Sciatic nerve (tissue), 2 donors: ENCODE results near the gene MXRA5. TPM values are rescaled to one million over a fixed set of nuclear protein-coding genes. Genes with fewer than 3 reads are reported as not detected.
"Not testable (repeated sequence)": the region's sequence is repeated elsewhere in the genome, so short reads cannot be mapped to it uniquely, and the experiment has no call there.

Experiments
- ATAC-seq: fragments of 200-7000 bp; cut with Tn5 transposase; one replicate; pipeline ENCODE4 v1.9.1; 2020; ENCODE audit warnings: mild to moderate bottlenecking, moderate library complexity
- DNase-seq: peaks from one replicate; pipeline ENCODE4 v3.0.0-alpha.2; 2020; ENCODE audit warnings: low spot score
- intact Hi-C: fragments of 100-400 bp; cut with DNase I; formaldehyde crosslinking; loops from one replicate; pipeline ENCODE4 v1.14.2; 2022
- total RNA-seq: library from RNA; stranded (reverse); fragmentation: NEBNext Ultra II Directional; extraction: Animal tissue kit (Norgen Biotek cat#: 25700); gene quantifications from one replicate; pipeline ENCODE4 v1.2.1, GENCODE V29; 2021
- donor health status: DM: no; HTN: no; CAD: no.
- donor health status: DM: no; HTN: no; CAD: no.

The MXRA5 gene
- total RNA-seq, result 2.5 TPM

- intact Hi-C loops, result no loop called here
- ATAC-seq, result peak; percentile 41
- no peak for DNase-seq
These were observed at the start of gene MXRA5 for GRCh38 chrX:3346501-3347259. Gene MXRA5 (minus strand): TSS chrX:3346652. CDS start chrX:3343833, 2,819 bp downstream.

DNA sequence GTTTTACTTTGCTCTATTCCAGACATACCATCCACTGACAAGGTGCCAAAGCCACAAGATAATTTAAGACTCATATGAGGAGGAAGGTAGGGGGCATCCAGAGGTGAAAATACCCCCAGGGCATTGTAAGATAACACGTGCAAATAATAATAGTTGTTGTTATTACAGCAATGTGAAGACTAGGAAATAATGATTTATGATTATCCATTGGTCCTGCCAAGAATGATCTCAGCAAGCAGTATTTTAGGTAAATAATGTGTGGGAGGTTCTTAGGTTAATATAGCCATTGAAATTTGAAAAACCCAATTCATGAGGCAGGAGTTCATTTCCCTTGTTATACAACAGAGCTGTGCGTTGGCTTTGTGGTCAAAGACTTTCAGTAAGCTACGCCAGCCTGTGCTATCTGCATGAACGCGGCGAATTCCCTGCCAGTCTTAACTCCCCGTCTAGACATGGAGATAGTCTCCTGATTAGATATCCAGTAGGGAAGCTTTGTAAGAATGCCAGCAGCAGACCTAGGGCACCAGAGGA lies 47.2 kb upstream of the MXRA5 start:
- intact Hi-C loops, result no loop called here
- no peak for ATAC-seq

DNA sequence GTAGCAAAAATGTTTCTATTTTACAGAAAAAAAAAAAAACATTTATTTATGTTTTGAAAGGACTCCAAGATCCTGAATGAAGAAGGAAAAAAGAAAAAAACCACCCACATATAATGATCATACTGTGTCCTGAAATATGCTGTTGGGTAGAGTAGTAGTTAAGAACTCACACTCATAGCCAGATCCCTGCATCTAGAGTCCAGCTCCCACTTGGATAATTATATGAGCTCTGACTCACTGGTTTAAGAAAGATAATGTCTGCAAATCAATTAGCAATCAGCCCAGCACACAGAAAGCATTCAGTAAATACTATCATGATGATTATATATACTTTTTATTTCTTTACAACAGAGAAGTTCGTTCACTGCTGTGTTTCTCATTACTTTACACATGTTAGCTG lies 46.7 kb upstream of the MXRA5 start:
- ATAC-seq, result no peak
- no peak for DNase-seq
- intact Hi-C loops, result no loop called here

More for the DNA sequence above, 47.2 kb upstream of the MXRA5 start:
- no peak for DNase-seq

- no peak for ATAC-seq
- intact Hi-C loops, result no loop called here
- no peak for DNase-seq
These were observed 42.0 kb upstream of the MXRA5 start for GRCh38 chrX:3388457-3388856.

DNA sequence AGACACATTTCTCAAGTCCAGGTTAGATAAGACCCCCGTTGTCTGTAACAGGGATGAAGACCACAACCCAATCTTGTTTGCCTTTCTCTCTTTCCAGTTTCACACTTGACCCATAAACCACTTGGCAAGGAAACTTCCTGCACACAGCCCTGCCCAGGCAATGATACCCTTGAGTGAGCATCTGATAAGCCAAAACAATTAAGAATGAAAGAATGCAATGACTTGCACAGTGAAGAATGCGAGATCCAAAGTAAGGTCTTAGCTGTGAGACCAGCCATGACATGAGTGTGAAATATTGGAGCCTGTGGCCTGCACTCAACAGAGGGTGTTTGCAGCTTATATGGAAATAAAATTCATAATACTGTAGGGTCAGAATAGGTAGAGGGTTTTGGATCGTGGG lies 37.9 kb upstream of the MXRA5 start:
- no peak for ATAC-seq
- no peak for DNase-seq
- intact Hi-C loops, result no loop called here

DNA sequence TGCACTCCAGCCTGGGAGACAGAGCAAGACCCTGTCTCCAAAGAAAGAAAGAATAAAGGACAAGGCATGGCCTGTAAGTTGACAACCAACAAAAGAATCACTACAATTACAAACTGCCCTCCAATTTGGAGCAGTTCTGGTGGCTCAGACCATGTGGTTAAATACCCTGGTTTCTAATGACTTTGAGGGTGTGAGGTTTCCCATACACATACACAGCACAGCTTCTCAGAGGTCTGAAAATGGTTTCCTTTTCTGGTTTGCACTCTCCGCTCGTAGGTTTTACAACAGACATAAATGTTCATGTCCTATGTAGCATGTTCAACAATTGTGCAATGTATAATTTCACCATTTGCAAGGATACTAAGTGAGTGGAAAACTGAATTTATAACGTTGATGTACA lies 34.2 kb upstream of the MXRA5 start:
- intact Hi-C loops, result no loop called here
- ATAC-seq (no peak), DNase-seq (no peak)

DNA sequence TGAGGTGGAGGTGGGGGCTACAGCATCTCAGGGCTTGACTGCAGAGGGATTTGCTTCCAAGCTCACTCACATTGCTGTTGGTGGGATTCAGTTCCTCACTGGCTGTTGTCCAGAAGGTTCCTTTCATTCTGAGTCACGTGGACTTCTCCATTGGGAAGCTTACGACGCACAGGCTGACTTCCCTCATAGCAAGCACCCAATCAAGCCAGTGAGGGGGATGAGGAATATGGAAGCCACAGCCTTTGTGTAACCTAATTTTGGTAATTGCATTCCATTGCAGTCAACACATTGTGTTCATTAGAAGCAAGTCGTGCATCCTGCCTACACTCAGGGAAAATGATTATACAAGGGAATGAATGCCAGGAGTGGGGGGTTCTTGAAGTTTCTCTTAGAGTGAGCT lies 32.7 kb upstream of the MXRA5 start:
- intact Hi-C loops, result no loop called here
- DNase-seq (no peak), ATAC-seq (no peak)

DNA sequence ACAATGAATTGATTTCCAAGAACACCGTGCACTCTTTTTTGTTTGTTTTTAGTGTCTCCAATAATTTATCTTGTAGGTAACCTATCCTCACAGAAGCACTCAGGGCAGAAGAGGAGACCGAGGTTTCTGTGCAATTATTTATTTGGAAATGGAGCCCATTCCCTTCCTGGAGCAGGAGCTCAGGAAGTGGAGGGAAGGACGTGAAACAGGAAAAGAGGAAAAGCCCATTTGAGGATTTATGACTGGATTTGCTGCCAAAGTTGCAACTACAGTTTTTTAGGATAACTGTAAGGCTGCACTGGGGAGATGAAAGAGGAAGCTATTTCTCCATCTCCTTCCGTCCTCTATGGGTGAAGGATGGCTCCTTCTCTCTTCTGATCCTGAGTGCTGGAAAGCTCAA lies 31.7 kb upstream of the MXRA5 start:
- DNase-seq, result no peak
- intact Hi-C loops, result no loop called here
- ATAC-seq, result peak; percentile 41

DNA sequence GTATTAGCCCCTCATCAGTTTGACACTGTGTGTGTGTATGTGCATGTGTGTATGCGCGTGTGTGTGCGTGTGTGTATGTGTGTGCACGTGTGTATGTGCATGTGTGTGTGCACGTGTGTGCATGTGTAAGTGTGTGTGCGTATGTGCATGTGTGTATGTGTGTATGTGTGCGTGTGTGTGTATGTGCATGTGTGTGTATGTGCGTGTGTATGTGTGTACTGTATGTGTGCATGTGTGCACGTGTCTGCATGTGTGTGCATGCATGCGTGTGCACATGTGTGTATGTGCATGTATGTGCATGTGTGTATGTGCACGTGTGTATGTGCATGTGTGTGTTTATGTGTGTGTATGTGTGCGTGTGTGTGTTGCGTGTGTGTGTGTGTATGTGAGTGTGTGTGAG lies 31.1 kb upstream of the MXRA5 start:
- intact Hi-C loops, result no loop called here
- peak; percentile 24 for ATAC-seq

DNA sequence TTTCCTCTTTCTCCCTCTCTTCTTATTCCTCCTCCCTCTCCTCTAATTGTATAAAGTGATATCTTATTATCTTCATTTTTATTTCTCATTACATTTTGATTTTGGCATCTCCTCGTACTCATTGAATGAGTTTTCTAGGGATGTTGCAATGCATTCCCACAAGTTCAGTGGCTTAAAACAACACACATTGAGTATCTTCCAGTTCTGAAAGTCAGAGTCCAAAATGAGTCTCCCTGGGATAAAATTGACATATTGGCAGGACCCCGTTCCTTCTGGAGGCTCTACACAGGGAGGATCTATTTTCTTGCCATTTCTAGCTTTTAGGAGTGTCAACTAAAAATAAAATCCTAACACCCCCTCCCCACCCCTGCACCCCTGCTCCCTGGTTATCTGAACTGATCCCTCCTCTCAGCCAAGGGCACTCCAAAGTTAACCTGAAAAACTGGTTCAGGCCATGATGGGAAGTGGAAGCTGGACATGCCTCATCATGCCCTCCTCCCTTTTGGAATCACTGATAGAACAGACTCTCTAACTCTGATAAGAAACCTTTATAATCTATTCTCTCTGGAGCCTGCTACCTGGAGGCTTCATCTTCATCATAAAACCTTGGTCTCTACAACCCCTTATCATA lies 29.5 kb upstream of the MXRA5 start:
- peak; percentile 65 for ATAC-seq
- intact Hi-C loops, DNase-seq: not testable (repeated sequence)

More for the DNA sequence above, 31.1 kb upstream of the MXRA5 start:
- DNase-seq, result no peak

GRCh38 chrX:3374108-3374800 lies 27.8 kb upstream of the MXRA5 start:
- intact Hi-C loops, result no loop called here
- no peak for ATAC-seq
- DNase-seq, result no peak

GRCh38 chrX:3371163-3371562 lies 24.7 kb upstream of the MXRA5 start:
- DNase-seq (no peak), ATAC-seq (no peak)
- intact Hi-C loops, result no loop called here

DNA sequence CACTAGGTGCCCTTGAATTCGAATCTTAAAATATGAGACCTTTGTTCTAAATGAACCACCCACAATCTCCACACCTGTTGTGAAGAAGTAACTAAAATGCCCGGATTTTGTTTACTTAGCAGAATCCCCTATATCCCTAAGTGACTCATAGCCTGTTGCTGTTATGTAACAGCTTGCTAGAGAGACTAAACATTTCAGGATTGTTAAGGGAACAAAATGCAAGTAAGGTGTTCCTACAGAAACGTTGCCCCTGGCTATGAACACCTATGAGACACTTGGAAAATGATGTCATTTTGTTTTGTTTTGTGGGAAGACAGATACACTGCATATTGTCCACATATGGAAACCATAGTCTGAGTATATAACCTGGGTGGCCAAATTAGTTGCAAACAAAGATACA lies 24.2 kb upstream of the MXRA5 start:
- intact Hi-C loops, result no loop called here
- ATAC-seq, result no peak
- DNase-seq, result no peak

DNA sequence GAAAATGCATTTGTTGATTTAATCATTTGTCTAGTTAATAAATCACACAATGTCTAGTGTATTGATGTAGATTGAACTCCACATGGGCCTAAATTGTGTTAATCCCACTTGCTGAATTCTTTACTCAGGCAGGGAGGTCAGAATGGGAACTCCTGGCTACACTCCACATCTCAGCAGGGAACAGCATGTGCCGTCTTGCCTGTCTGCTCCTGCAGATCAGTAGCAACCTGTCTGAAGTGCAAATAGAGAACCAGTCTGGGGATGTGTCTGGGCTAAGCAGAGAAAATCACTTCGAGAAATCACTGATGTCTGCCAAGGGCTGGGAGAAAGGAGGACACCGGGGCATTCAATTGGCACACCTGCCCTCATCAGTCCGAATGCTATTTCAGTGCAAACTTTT lies 16.5 kb upstream of the MXRA5 start:
- intact Hi-C loops, result no loop called here
- no peak for DNase-seq
- no peak for ATAC-seq

- ATAC-seq, result no peak
- intact Hi-C loops, result no loop called here
- no peak for DNase-seq
These were observed 14.4 kb upstream of the MXRA5 start for GRCh38 chrX:3360881-3361280.

- intact Hi-C loops, DNase-seq, ATAC-seq: not testable (repeated sequence)
These were observed 6.3 kb upstream of the MXRA5 start for GRCh38 chrX:3352741-3353140.

GRCh38 chrX:3351276-3351675 lies 4.8 kb upstream of the MXRA5 start:
- intact Hi-C loops, result no loop called here
- DNase-seq, result no peak
- ATAC-seq, result peak; percentile 54

DNA sequence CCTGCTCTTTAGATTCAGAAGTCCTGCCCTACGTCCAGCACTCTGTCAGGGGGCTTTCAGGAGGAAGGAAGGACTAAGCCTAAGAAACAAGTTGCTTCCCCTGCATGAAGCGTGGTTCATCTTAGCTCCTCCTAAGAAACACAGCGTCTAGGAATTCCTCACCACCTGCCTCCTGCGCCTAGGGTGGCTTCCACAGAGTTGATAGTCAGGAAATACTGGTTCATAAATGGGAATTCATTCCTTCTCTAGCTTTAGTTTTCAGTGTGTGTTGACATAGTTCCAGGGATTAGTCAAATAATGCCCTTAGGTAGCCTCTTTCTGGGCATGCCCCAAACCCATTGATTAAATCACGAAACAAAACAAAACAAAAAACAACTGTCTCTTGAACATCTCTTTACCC lies 1.7 kb upstream of the MXRA5 start:
- intact Hi-C loops, result no loop called here

DNA sequence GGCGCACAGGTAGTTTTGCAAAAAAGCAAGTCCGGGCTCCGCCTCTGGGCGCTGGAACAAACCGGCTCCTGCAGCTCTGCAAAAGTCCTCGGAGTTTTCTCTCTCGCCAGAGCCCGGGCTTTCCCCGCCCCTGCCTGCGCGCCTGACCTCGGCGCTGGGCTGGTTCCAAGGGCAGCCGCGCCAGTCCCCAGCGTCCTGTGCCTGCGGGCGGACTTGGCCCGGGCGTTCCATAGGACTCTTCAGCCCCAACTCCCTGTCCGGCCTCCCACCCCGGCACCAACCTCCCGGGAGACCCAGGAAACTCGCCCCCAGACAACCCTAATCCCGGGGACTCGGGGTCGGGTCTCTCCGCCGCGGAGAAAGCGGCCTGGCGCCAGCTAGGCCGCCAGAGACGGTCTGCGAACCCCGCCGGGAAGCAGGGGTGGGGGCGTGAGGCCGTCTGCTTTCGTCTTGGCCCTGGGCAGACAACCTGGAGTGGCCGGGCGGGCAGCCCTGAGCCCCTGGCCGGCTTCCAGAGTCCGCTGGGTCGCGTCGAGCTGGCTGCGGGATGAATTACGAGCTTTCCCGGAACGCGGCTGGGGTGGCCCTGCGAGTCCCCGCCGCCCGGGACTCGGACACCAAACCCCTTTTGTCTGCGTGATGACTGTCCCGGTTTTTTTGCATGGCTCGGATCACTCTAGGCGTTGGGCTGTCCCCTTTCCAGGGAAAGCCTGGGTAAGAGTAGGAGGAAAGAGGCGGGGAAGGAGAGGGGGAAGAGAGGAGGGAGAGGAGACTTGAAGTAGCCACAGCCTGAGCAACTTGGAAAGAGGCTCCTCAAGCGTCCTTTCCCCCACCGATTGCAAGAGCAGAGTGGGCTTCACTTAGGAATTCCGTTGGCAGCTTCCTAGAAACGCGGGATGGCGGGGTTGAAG lies 916 bp downstream of the MXRA5 start:
- DNase-seq, result peak; percentile 67
- peak; percentile 88 for ATAC-seq
- intact Hi-C loops, result no loop called here

More for the DNA sequence above, 1.7 kb upstream of the MXRA5 start:
- DNase-seq (no peak), ATAC-seq (no peak)
